ENCODE data around the gene AHSA1.
A peak's percentile ranks its signal among the peaks of the same experiment; 100 is the strongest.

Gene AHSA1

DNA sequence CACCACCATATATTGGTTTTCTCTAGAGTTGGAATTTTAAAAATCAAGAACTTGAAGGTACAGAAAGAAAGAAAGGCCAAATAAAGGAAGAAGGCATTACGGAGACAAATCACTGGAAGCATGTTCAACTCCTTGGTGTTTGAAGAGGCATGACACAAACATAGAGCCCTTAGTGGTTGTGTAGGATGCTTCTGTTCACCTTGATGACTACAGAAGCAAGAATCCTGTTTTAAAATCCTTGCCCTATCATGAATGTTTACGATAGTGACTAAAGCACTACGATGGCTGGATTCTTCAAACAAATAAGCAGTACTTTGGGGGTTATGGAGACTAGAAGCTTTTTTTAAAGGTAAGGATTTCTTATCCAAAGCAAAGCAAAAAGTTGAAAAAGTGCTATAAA, 51.0 kb downstream of the AHSA1 start:
- DNase-seq (ENCODE audit: low read depth, low spot score) = no peak

DNA sequence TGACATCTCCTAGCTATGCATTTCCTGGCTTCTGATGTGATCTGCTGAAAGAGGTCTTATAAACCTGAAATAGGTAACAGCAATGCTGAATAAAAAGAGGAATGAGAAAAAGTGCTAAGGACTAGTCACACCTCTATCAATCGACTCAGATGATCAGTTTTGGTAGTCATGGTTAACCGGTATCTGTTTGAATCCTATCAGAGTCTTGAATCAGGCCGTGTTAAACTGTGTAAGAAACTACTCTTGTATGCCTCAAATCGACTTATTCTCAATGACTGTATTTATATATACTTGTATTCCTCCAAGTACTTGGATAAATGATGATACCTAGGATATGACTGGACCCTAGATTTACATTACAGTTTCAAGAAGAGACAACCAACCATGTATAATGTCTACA, 51.5 kb downstream of the AHSA1 start:
- no peak for DNase-seq (ENCODE audit: low read depth, low spot score)

DNA sequence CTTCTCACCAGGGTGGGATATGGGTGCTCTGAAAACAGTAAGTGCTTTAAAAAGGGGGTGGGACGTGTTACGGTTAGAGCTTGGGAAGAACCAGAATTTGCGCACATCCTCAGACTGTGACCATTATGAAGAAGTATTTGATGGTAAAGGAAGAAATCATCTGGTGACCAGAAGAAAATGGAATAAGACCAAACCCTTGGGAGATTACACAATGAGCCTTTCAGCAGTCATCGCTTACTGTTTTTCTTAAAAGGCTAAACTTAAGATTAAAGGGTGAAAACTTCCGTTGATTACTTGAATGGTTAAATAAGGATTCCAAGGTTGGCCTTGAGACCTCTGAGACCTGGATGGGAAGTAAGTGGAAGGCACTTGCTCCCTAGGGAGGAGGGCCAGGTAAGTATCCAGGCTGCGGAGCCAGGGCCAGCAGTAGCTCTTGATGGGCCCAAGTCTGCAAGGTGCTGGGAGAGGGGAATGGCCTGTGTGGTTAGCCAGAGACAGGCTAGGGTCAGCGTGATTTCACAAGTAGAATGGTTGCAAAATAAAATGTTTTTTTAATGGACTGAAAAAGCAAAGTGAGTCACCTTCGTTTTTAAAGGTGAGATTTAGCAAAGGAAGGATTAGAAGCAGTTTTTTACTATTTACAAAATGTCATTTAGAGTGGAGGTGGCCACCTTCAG, 53.7 kb downstream of the AHSA1 start:
- no peak for DNase-seq (ENCODE audit: low read depth, low spot score)

DNA sequence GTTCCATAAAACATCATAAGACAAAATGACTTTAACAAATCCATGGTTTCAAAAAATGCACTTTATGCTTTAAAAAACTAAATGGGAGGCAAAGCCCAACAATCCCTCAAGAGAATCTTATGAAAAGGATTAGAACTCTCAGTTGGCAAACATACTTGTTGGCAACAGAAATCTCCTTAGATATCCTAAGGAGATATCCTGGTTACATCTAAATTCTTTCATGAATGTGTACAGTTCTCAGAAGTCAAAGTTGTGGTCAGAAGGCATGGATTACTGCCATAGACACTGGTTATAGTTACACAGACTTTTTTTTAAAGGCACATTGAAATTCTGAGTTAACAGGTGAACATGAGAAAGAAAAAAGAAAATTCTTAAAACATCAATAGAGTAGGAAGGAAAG, 58.2 kb downstream of the AHSA1 start:
- DNase-seq (ENCODE audit: low read depth, low spot score) = peak; percentile 45
